ENCODE measurements around the gene TMPRSS11B.

- TF ChIP-seq POLR2A (IDR thresholded peaks at IDR 0.05; ENCODE audit: low read depth, low read length) (no peak), POLR2AphosphoS5 (IDR thresholded peaks at IDR 0.05; ENCODE audit: low read depth, low read length) (no peak)
Measured at GRCh38 chr4:68184923-68185322, 60.6 kb downstream of the TMPRSS11B start.

Measured in GM12892 (cell line).